SU-DHL-6 (cell line): Measurements from ENCODE around the gene COBL.

Experiments
- CTCF ChIP-seq: fragments of 200-600 bp; sonication (generic); IDR thresholded peaks from one replicate; pipeline ENCODE4 v1.5.1; 2017; ENCODE audit warnings: antibody characterized with exemption, mild to moderate bottlenecking, low read length, moderate library complexity; ENCODE audit not compliant: insufficient read depth, poor library complexity, severe bottlenecking
- EZH2phosphoT487 ChIP-seq: fragments of 200-600 bp; sonication (generic), shearing (Covaris generic); conservative IDR thresholded peaks from 2 replicates; pipeline ENCODE4 v1.6.1; 2018; ENCODE audit warnings: mild to moderate bottlenecking, antibody characterized with exemption, low read length, moderate library complexity, mixed read lengths

GRCh38 chr7:51186531-51186930 is 130.1 kb downstream of the COBL start:
- TF ChIP-seq CTCF: no peak
- no peak for TF ChIP-seq EZH2phosphoT487
